ENCODE results near the gene DAP3. TPM values are rescaled to one million over a fixed set of nuclear protein-coding genes. Genes with fewer than 3 reads are reported as not detected.
"Not testable (repeated sequence)": the region's sequence is repeated elsewhere in the genome, so short reads cannot be mapped to it uniquely, and the experiment has no call there.

Gene DAP3
- total RNA-seq, 1 donor from 2014 or later: 39.1 TPM

DNA sequence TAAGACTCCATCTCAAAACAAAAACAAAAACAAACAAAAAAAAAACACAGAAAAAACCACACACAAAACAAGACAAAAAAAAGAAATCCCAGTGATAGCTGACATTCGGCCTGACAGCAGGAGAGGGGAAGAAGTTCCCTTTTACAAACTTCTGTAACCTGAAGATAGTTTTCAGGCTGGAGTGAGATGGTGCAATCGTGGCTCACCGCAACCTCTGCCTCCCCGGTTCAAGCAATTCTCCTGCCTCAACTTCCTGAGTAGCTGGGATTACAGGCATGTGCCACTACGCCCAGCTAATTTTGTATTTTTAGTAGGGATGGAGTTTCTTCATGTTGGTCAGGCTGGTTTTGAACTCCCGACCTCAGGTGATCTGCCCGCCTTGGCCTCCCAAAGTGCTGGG lies 75.1 kb downstream of the DAP3 start:
- FAIRE-seq; DNase-seq (ENCODE audit: low spot score in 2 of 2): not testable (repeated sequence)

DNA sequence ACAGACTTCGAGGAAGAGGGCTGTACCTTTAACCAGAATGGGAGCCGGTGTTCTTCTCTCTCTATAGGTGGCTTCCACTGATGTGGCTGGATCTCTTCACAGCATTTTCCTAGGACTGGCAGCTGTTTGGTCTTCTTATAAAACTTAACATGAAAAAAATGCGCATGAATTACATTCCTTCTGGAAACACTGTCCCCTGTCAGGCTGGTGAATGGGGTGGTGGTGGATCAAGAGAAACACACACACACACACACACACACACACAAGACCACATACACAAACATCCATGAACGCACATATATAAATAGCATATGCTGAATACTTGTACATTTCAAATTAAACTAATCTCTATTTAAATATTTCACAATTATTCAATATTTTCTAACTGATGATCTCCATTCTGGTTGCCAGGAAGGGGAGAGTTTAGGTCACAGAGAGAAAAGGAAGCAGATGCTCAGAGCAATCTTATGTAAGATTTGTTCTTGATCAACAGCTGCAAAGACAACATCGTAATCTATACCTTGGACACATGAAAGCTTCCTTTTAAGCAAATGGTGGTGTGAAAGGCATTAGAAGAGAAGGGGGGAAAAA lies 78.6 kb downstream of the DAP3 start:
- DNase-seq (ENCODE audit: low spot score in 2 of 2); FAIRE-seq: not testable (repeated sequence)

DNA sequence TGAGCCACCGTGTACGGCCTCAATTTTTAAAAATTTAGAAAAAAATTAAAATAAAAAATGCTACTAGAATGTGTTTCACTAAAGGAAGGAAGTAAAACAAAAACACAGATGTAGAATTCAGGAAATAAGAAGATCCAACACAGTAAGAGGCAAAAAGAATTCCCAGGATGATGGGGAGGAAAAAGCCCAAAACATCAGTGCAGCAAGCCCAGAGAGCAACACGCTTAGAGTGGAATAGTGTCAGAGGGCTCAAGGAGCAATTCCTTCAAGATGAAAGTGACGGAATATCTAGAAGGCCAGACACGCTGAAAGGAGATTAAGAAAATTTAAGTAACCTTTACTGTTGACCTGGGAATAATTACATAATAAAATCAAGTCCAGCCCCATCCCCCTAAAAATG lies 80.4 kb downstream of the DAP3 start:
- FAIRE-seq (no peak), DNase-seq (ENCODE audit: low spot score in 2 of 2) (no peak)

DNA sequence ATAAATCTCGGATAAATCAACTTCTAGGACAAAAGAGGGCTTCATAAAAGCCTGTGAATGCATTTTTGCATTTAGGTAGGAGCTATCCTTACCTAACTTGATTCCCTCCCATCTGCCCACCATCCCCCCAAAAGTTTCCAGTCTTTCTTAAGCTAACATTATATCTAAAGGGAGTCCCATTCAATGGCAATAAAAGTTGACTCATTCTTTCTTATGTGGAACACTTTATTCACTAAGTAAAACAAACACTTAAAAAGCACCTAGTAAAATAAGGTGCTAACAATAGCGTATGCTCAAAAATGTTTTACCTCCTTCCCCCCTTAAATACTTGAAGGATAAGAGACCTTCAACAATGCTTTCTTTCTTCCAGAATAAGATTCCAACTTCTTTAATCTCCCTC lies 84.3 kb downstream of the DAP3 start:
- FAIRE-seq (no peak), DNase-seq (ENCODE audit: low spot score in 2 of 2) (no peak)

DNA sequence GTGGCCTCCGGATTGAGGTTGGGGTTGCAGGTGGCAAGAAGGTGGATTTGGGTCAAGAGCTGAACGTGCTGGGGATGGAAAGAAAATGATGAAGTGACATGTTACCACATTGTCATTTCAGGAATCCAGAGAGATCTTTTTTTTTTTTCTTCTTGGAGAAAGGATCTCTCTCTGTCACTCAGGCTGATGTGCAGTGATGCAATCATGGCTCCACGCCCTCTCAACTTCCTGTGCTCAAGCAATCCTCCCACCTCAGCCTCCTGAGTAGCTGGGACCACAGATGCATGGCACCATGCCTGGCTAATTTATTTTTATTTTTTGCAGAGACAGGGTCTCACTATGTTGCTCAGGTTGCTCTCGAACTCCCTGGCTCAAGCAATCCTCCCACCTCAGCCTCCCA lies 87.5 kb downstream of the DAP3 start:
- DNase-seq (ENCODE audit: low spot score in 2 of 2) (no peak), FAIRE-seq (no peak)

DNA sequence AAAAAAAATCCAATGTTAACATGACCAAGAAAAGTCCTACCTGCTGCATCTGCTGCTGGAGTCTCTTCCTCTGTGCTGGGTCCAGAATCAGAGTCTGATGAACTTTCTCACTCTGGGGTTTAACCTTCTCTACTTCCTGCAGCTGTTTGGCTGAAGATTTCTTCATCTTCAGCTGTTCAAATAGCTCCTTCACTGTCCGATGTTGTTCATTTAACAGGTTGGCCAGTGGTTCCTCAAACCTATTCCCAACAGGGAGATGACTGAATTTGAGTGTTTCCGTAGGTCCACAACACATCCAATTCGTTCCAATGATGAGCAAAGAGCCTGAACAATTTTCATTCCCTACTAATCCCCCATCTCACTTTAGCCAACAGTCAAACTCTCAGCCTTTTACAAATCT lies 88.7 kb downstream of the DAP3 start:
- FAIRE-seq (no peak), DNase-seq (ENCODE audit: low spot score in 2 of 2) (no peak)

Other genes starting within 250 kb of the DAP3 start
- 56.7 TPM for gene ASH1L, start 126.3 kb upstream of the DAP3 start, total RNA-seq
- gene MSTO1, start 78.9 kb upstream of the DAP3 start, total RNA-seq: 21.6 TPM
- gene YY1AP1, start 317 bp upstream of the DAP3 start, total RNA-seq: 527 TPM
- gene GON4L, start 168.1 kb downstream of the DAP3 start, total RNA-seq: 42.8 TPM
- gene SYT11, start 170.5 kb downstream of the DAP3 start, total RNA-seq: 163 TPM
- 33.8 TPM for gene RIT1, start 222.3 kb downstream of the DAP3 start, total RNA-seq
- 30.6 TPM for gene KHDC4, start 245.3 kb downstream of the DAP3 start, total RNA-seq

Measured in frontal cortex (tissue), 4 donors.